NCI-H2107 (cell line): ENCODE data around the gene SELENOT.
"Not testable (repeated sequence)": the region's sequence is repeated elsewhere in the genome, so short reads cannot be mapped to it uniquely, and the experiment has no call there.

Source experiments
- DNase-seq: peaks from one replicate; lab custom pipeline; 2025; lab: John Stamatoyannopoulos, UW

Gene SELENOT

DNA sequence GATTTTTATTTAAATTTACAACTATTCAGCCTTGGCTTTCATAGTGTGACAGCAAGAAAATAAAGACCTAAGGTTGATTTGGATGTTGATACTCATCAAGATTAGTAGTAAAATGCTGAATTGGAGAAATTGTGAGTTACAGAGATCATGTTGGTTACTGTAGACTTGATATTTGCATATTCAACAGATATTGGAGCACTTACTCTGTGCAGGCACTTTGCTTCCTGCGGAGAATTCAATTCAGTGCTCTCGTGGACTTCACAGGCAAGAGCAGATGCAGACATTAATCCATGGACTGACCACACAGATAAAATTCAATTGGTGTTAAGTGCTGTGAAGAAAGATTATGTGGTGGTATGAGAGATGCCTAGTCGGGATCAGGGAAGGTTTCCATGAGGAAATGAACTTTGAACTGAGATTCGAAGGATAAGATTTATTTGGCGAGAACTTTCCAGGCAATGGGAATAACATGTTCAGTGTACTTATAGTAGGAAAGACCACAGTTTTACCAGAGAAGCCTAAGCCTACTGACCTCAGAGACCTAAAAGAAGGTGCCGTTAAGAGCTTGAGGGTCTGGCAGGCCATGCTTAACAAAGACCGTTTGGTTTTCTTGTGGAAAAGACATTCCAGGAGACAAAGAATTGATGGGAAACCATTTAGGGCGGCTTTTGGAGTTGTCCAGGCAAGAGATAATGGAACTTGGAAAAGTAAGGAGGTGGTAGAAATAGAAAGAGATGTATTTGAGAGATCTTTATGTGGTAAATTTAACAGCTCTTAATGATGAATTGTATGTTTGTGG lies 4.3 kb downstream of the SELENOT start:
- DNase-seq, result no peak

DNA sequence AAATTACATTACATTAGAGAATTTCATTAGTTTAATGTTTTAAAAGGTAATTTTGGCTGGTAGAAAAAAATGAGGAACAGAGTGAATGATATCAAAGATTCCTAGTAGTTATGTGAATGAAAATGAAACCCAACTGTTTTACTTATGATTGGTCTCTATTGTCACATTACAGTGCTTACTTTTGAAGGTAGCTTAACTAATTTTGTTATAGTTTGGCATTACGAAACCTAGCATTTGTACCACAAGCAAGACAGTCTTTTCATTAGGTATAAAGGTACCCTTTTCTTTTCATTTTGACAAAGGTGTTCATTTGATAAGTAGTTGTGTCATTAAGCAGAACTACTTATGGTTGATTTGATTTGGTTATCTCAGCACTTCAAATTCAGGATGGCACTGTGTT lies 6.9 kb downstream of the SELENOT start:
- no peak for DNase-seq

DNA sequence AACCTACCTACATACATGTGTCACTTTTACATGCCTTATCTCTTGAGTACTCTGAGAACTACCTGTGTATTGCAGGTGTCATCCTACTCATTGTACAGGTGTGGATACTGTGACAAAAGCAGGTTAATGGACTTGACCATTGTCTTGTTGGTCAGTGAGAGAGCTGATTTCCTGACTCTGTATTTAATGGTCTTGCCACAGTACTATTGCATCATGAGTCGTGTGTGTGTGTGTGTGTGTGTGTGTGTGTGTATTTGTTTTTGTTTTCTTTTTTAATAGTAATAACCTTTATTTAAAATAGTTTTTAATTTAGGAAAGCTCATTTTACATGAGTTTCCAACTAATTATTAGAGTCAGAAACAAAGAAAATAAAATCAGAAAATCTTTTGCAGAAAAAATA lies 7.7 kb downstream of the SELENOT start:
- no peak for DNase-seq

DNA sequence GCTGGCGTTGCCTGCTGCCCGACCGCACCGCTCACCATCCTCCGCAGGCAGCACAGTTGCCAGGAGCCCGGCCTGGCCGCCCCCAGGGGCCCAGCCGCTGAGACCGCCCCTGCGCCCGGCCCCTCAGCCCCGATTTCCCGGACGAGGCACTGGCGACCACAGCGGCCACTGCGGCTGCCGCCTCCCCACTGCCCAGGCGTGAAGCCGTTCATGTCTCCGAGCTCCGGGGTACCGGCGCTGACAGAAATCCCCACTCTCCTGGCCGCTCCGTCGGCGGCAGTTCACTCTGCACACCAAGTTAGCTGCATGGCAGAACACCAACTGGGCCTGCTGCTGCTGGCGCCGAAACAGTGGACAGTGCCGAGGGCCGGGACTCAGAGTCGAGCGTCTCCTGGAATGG lies 8.5 kb downstream of the SELENOT start:
- DNase-seq, result no peak

DNA sequence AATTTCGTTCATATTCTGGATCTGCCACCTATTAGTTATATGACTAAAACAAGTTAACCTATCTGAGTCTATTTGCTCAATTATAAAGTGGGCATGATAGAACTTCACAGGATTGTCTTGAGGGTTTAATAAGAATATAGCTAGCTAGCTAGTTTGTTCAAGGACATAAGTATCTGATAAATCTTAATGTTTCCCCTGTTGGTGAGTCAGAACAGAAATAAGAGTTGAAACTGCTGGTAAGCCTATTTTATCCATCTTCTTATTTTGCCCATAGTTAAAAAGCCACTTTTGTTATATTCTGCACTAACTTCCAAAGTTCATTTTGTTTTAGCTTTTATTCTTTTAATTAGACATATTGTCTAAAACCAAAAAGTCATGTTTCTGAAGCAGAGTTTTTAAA lies 9.4 kb downstream of the SELENOT start:
- DNase-seq, result no peak

DNA sequence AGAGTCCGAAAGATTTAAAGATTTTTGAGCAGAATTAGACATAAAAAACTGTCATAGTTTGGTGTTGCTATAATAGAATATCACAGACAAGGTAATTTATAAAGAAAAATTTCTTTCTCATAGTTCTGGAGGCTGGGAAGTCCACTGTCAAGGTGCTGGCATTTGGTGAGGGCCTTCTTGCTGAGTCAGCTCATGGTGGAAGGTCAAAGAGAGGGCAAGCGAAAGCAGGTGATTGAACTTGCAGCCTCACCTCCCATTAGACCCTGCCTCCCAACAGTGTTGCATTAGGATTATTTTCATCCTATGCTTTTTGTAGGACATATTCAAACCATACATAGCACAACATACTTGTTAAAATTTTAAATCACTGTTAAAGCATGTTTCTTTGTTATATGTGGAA lies 9.9 kb downstream of the SELENOT start:
- no peak for DNase-seq

DNA sequence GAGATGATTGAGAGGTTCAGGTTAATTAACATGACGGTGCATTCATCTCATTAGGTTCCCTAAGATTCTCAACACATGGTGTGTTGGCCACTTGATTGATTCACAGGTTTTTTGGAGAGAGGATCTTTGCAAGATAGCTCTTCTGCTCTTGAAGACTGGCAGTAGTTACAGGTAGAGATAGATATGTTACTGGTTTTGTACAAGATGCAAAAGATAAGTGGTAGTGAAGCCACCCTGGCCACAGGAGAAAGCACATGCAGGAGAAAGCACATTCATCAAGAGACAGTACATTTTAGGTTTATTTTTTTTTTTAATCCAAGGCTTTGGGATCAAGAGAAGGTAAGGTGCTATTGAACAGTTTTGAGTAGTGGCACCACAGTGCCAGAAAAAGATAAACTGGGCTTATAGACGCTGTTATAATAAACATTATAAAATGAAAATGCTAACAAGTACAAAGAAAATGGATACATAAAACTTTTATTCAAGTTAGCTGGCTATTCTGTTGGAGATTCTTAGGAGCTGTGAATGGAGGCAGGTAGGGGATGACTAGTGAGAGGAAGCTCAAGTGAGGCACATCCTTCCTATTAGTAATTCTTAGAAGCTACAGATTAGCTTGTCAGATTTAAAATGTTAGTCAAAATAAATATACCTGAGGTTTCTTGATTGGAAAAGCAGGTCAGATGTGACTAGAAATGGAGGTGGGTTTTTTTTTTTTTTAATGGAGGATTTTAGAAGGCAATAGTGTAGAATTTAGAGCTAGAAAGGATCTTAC lies 10.8 kb downstream of the SELENOT start:
- DNase-seq, result no peak

DNA sequence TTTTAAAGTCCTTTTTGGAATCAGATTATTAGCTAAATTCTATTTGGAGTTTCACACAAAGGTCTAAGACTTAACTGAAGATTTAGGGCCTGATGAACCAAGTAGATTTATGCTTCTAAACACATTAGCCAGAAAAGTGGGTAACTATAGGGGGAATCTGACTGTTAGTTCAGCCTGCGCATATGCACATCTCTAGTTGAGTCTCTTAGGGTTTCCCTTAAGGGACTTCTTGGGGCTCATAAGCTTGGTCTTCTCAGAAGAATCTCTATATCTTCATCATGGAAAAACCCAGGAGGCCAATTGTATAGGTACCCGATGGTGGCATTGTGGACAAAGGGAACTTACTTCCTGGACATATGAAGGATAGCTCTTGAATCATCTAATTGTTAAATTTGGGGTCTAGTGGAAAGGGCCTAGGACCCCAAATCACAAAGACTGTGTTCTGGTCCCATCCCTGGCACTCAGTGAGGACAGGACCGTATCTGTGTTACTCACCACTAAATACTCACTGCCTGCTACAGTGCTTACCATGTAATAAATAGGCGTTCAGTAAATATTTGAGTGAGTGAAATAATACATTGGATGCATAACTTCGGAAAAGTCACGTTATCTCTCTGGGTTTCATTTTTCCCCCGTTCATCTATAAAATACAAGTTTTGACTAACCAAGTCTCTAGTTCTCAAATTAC lies 17.0 kb downstream of the SELENOT start:
- DNase-seq, result no peak

DNA sequence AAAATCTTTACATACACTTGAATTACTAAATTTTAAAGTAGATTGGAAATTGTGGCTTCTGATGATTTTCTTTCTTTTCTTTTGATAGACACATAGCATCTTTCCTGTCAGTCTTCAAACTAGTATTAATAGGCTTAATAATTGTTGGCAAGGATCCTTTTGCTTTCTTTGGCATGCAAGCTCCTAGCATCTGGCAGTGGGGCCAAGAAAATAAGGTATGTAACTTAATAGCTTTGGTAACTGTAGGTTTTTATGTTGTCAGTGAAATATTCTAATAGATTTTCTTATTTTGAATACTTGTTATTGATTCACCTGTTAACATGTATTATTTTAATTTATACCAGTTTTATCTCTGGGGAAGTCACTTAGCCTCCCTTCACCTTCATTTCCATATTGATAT lies 19.8 kb downstream of the SELENOT start:
- DNase-seq, result not testable (repeated sequence)

DNA sequence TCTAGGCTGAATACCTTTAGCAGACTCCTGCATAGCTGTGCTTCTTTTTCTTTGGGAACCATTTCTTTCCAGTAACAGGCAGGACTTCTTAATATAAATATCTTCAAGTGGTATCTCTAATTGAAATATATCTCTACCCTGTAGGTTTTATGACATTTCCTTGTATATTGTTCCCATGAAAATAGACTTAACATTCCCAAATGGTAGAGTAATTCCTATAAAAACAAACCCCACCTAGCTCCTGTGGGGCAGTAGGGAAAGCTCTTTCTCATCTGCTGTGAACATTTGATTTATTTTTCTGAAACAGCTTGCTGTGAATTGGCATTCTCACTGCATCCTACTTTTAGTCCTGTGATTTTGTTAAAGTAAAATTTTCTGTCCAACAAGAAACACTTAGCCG lies 20.8 kb downstream of the SELENOT start:
- DNase-seq, result no peak

DNA sequence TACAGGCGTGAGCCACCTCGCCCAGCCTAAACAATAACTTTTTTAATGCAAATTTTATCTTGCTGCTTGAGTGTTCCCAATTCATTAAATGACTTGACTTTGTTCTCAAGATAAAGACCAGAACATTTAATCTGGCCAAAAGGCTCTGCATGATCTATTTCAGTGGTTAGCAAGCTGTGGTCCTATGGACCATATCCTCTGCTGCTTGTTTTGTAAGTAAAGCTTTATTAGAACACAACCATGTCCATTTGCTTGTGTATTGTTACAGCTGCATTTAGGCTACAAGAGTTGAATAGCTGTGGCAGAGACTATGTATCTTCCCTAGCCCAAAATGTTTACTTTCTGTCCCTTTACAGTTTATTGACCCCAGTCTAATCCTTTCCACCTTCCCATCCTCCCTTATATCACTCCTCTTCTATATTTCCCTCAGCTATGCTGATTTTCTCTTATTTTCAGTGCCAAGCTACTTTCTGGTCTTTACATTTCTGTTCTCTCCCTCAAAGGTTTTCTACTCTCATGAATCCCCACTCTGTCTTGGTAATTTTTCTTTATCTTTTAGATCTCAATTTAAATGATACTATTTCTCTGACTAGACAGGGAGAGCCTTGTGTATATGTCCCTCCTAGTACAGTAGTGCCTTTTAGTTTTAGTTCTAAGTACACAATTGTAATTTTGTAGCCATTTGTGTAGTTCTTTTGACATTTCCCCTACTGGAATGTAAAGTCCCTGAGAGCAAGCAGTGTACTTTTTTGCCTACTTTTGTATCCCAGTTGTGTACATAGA lies 23.2 kb downstream of the SELENOT start:
- no peak for DNase-seq

DNA sequence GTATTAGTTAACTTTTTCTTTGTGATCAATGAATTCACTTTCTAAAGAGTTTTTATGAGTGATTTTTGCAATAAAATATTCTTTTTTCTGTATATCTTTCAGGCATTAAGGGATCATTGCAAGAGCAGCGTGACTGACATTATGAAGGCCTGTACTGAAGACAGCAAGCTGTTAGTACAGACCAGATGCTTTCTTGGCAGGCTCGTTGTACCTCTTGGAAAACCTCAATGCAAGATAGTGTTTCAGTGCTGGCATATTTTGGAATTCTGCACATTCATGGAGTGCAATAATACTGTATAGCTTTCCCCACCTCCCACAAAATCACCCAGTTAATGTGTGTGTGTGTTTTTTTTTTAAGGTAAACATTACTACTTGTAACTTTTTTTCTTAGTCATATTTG lies 24.4 kb downstream of the SELENOT start:
- DNase-seq, result no peak

DNA sequence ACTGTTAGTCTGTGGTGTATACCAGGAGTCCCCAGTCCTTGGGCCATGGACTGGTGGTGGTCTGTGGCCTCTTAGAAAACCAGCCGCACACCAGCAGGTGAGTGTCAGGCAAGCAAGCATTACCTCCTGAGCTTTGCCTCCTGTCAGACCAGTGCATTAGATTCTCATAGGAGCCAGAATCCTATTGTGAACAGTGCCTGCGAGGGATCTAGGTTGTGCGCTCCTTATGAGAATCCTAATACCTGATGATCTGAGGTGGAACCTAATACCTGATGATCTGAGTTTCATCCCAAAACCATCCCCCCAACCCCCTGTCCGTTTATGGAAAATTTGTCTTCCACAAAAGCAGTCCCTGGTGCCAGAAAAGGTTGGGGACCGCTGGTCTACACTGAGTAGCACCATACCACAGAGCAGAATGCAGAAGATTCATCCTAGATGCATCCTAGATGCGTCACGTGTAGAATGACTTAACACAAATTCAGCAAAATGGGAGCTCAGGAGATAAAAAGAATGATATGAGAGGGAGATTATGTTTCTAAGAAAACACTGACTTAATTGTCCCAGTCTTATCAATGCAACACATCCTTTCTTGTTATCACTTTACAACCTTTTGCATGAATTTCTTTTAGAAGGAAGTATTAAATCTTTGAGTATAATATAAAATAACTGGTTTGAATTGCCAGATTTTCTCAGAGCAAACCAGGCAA lies 28.5 kb downstream of the SELENOT start:
- no peak for DNase-seq

DNA sequence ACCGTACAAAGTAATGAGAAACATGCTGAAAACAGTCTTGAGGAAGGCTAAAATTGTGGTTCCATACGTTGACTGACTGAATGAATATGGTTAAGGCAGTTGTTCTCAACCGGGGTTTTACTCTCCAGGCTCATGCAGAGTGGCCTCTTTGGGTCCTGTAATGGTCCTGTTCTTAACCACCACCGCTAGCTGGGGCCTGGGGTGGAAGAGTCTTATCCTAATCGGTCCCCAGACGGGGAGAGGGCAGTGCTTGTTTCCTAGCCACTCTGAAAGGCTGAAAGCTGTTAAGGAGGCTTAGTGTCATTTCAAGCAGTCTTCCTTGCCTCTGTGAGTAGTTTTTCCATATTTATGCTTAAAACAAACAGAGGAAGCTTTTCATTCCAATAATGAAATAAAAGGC lies 32.0 kb downstream of the SELENOT start:
- DNase-seq, result no peak

DNA sequence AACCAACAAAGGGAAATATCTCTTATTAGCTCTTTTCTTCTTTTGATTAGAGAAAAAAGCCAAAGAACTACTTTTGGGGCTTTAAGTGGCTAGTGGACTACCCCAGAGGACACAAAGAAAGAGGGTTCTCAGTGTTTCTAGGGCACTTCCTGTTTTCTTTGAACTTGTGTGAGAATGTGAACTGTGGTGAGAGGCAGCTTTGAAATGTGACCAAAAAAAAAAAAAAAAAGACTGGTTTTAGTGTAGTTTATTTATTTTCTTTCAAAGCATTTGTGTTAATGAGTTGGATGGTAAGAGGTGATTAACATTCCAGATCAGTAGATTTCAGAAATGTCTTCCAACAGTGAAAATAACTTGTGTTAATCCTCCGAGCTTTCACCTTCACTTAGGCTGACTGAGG lies 32.4 kb downstream of the SELENOT start:
- DNase-seq, result no peak

DNA sequence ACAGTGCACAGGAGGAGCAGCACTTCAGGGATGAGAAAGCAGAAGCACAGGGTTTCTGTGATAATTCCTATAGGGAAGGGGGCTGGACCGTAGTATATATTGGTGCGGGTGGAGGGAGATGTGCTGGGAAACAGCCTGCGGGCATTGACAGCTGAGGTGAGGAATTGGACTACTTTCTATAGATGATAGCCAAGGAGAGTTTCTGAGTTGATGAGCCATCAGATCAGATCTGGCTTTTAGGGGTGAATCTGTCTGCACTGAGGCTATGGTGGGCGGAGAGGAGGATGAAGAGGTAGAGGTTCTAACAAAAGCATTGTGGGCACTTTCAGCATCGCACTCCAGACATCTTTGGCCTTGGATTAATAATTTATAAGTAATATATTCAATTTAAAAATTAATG lies 33.1 kb downstream of the SELENOT start:
- DNase-seq, result no peak

DNA sequence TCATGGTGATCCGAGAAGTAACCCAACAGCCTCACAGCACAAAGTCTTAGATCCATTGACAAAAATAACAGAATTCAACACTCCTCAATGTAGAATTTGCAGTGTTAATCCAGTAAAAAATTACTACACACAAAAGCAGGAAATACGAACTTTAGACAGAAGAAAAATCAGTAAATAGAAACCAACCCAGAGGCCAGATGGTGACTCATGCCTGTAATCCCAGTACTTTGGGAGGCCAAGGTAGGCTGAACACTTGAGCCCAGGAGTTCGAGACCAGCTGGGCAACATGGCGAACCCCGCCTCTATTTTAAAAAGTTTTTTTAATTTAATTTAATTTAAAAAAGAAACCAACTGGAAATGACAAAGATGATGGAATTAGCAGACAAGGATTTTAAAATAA lies 36.1 kb downstream of the SELENOT start:
- DNase-seq, result no peak

DNA sequence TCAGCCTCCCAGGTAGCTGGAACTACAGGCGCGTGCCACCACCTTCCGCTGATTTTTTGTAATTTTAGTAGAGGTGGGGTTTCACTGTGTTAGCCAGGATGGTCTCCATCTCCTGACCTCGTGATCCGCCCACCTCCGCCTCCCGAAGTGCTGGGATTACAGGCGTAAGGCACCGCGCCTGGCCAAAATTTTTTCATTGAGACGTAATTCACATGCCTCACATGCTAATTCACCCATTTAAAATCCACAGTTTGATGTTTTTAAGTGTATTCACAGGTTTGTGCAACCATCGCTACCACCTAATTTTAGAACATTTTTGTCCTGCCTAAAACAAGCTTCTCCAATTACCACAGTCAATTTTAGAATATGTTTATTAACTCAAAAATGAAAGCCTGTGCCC lies 37.1 kb downstream of the SELENOT start:
- no peak for DNase-seq

DNA sequence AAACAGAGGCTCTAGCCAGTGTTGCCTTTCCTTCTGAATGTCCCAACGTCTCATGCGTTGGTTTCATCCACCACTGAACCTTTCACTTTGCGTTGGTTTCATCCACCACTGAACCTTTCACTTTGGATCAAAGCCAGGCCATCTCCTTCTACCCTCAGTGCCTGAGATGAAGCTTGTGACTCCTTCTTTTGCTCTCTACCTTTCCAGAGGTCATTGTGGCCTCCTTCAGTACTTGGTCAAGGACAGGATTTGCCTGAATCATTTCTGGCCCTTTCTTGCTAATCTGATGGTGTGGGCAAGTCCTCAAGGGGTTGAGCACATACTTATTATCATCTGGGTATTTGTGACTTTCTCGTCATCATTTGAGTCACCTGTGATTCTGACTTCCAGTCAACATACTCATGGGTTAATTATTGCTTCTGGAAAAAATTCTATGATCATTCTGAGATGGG lies 50.0 kb downstream of the SELENOT start:
- no peak for DNase-seq

DNA sequence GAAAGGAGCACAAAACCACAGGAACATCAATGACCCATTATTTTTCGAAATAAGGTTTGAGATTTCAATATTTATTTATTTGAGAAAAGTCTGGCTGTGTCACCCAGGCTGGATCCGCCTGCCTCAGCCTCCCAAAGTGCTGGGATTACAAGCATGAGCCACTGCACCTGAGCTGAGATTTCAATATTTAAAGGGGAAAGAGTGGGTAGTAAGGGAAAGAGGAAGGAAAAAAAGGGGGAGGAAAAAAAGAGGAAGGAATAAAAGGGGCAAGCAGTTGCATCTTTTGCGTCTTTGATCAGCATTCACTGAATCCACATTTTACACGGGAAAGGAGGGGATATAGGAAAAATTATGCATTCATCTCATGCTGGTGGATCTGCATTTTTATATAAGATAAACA lies 53.2 kb downstream of the SELENOT start:
- DNase-seq, result no peak

DNA sequence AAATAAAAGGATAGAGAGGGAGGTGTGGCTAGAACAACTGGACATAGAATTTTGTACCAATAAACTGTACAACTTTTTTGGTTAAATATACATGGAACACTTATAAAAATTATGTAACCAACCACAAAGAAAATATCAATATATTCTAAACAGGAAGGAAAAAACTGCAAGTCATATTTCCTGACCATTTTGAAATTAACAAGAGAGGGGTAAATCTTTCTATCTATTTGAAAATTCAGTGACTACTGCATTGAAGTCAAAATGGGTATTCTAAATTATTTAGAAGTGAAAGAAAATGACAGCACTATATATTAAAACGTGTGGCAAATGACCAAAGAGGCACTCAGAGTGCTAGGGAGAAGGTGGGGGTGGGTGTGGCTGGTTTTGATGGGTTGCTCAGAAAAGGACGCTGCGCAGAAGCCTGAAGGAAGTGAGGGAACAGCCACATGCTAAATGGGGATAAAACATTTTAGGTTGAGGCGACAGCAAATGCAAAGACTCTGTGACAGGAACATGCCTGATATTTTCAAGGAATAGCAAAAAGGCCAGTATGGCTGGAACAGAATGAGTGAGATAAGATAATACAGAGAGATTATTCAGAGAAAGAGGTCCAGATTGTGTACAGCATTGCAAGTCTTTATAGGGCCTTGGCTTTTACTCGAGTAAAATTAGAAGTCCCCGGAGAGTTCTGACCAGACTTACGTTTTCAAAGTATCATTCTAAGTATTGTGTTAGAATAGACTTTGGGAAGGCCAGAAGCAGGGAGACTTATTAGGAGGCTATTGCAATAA lies 59.5 kb downstream of the SELENOT start:
- DNase-seq, result no peak
